OCI-LY3 (cell line): ENCODE results near the gene CD300LD.

ENCODE experiments used
- EZH2phosphoT487 ChIP-seq: fragments of 200-600 bp; shearing (Covaris generic); IDR thresholded peaks from 2 replicates; pipeline ENCODE4 v1.6.1; 2018; ENCODE audit warnings: antibody characterized with exemption, mixed run types, low read depth
- TF ChIP-seq, protein P1 (sequence below): fragments of 200-600, 300-600 bp; sonication (generic); IDR thresholded peaks from 2 replicates; pipeline ENCODE4 v1.5.1; 2014; ENCODE audit warnings: antibody characterized with exemption, low read length, low read depth

- TF ChIP-seq, protein P1, sequence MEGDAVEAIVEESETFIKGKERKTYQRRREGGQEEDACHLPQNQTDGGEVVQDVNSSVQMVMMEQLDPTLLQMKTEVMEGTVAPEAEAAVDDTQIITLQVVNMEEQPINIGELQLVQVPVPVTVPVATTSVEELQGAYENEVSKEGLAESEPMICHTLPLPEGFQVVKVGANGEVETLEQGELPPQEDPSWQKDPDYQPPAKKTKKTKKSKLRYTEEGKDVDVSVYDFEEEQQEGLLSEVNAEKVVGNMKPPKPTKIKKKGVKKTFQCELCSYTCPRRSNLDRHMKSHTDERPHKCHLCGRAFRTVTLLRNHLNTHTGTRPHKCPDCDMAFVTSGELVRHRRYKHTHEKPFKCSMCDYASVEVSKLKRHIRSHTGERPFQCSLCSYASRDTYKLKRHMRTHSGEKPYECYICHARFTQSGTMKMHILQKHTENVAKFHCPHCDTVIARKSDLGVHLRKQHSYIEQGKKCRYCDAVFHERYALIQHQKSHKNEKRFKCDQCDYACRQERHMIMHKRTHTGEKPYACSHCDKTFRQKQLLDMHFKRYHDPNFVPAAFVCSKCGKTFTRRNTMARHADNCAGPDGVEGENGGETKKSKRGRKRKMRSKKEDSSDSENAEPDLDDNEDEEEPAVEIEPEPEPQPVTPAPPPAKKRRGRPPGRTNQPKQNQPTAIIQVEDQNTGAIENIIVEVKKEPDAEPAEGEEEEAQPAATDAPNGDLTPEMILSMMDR = no peak
- no peak for TF ChIP-seq EZH2phosphoT487
These were observed 5.1 kb upstream of the CD300LD start for GRCh38 chr17:74597069-74597790.
